HEK293 (cell line): Measurements from ENCODE around the gene GTF2IRD1.

Experiments used
- KLF9 ChIP-seq: fragments of 450-650 bp; formaldehyde crosslinking; IDR thresholded peaks from 2 replicates; pipeline ENCODE4 v1.5.1; 2016; ENCODE audit warnings: missing biosample characterization, missing genetic modification characterization, low read depth
- MEIS1 ChIP-seq: sonication (generic); formaldehyde crosslinking; IDR thresholded peaks from 2 replicates; pipeline ENCODE4 v1.8.1; 2022; ENCODE audit warnings: missing genetic modification reagents, mild to moderate bottlenecking, borderline replicate concordance
- ZNF133 ChIP-seq: fragments of 450-650 bp; formaldehyde crosslinking; IDR thresholded peaks from 2 replicates; pipeline ENCODE4 v1.5.1; 2016; ENCODE audit warnings: missing biosample characterization, missing genetic modification characterization
- ZNF146 ChIP-seq: fragments of 450-650 bp; formaldehyde crosslinking; IDR thresholded peaks from 2 replicates; pipeline ENCODE4 v1.5.1; 2016; ENCODE audit warnings: missing biosample characterization, missing genetic modification characterization
- ZNF24 ChIP-seq: fragments of 450-650 bp; formaldehyde crosslinking; IDR thresholded peaks from 2 replicates; pipeline ENCODE4 v1.5.1; 2016; ENCODE audit warnings: missing biosample characterization, missing genetic modification characterization
- ZNF274 ChIP-seq, 2 experiments: fragments of 200-500 bp in 1 of 2; fragments of 450-650 bp in 1 of 2; sonication (Bioruptor generic) in 1 of 2; formaldehyde crosslinking in 1 of 2; IDR thresholded peaks; 2 replicates each; pipeline versions ENCODE4 v1.5.1 to v1.6.1; 2014 to 2016; ENCODE audit warnings: borderline replicate concordance in 1 of 2, inconsistent platforms in 1 of 2, low read length in 1 of 2, missing biosample characterization in 1 of 2, missing genetic modification characterization in 1 of 2
- ZNF394 ChIP-seq: fragments of 450-650 bp; formaldehyde crosslinking; IDR thresholded peaks from 2 replicates; pipeline ENCODE4 v1.5.1; 2016; ENCODE audit warnings: missing biosample characterization, missing genetic modification characterization, mild to moderate bottlenecking, moderate library complexity, borderline replicate concordance
- ZNF473 ChIP-seq: fragments of 450-650 bp; formaldehyde crosslinking; IDR thresholded peaks from 2 replicates; pipeline ENCODE4 v1.5.1; 2017; ENCODE audit warnings: missing biosample characterization, missing genetic modification characterization
- ZNF549 ChIP-seq: fragments of 450-650 bp; IDR thresholded peaks from 2 replicates; pipeline ENCODE4 v1.5.1; 2018; ENCODE audit warnings: missing biosample characterization, missing genetic modification characterization, mild to moderate bottlenecking, inconsistent platforms, moderate library complexity
- ZNF837 ChIP-seq: fragments of 450-650 bp; formaldehyde crosslinking; IDR thresholded peaks from 2 replicates; pipeline ENCODE4 v1.5.1; 2016; ENCODE audit warnings: missing biosample characterization, missing genetic modification characterization
- TF ChIP-seq, protein P1 (sequence below): fragments of 450-650 bp; formaldehyde crosslinking; IDR thresholded peaks from 2 replicates; pipeline ENCODE4 v1.5.1; 2016; ENCODE audit warnings: missing biosample characterization, missing genetic modification characterization
- TF ChIP-seq, protein P2 (sequence below): fragments of 450-650 bp; formaldehyde crosslinking; IDR thresholded peaks from 2 replicates; pipeline ENCODE4 v1.5.1; 2016; ENCODE audit warnings: missing biosample characterization, missing genetic modification characterization
- TF ChIP-seq, protein P3 (sequence below): sonication (generic); formaldehyde crosslinking; IDR thresholded peaks from 2 replicates; pipeline ENCODE4 v1.8.1; 2022; ENCODE audit warnings: mild to moderate bottlenecking, moderate library complexity, missing genetic modification reagents

GRCh38 chr7:74561898-74562613 lies 108.3 kb downstream of the GTF2IRD1 start:
- TF ChIP-seq ZNF394 (no peak), ZNF549 (tag by site-specific recombination) (no peak), ZNF146 (tag by site-specific recombination) (no peak), ZNF274 (IDR thresholded peaks at IDR 0.05; ENCODE audit: low read length) (no peak), ZNF274 (tag by site-specific recombination; IDR thresholded peaks at IDR 0.05; ENCODE audit: borderline replicate concordance) (no peak), ZNF24 (tag by site-specific recombination) (no peak), KLF9 (tag by site-specific recombination) (no peak), ZNF473 (tag by site-specific recombination) (no peak), ZNF133 (tag by site-specific recombination) (no peak), MEIS1 (no peak), ZNF837 (tag by site-specific recombination) (no peak)
- TF ChIP-seq, protein P1, sequence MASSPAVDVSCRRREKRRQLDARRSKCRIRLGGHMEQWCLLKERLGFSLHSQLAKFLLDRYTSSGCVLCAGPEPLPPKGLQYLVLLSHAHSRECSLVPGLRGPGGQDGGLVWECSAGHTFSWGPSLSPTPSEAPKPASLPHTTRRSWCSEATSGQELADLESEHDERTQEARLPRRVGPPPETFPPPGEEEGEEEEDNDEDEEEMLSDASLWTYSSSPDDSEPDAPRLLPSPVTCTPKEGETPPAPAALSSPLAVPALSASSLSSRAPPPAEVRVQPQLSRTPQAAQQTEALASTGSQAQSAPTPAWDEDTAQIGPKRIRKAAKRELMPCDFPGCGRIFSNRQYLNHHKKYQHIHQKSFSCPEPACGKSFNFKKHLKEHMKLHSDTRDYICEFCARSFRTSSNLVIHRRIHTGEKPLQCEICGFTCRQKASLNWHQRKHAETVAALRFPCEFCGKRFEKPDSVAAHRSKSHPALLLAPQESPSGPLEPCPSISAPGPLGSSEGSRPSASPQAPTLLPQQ (tag by site-specific recombination): no peak
- TF ChIP-seq, protein P2, sequence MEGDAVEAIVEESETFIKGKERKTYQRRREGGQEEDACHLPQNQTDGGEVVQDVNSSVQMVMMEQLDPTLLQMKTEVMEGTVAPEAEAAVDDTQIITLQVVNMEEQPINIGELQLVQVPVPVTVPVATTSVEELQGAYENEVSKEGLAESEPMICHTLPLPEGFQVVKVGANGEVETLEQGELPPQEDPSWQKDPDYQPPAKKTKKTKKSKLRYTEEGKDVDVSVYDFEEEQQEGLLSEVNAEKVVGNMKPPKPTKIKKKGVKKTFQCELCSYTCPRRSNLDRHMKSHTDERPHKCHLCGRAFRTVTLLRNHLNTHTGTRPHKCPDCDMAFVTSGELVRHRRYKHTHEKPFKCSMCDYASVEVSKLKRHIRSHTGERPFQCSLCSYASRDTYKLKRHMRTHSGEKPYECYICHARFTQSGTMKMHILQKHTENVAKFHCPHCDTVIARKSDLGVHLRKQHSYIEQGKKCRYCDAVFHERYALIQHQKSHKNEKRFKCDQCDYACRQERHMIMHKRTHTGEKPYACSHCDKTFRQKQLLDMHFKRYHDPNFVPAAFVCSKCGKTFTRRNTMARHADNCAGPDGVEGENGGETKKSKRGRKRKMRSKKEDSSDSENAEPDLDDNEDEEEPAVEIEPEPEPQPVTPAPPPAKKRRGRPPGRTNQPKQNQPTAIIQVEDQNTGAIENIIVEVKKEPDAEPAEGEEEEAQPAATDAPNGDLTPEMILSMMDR (tag by site-specific recombination): no peak
- TF ChIP-seq, protein P3, sequence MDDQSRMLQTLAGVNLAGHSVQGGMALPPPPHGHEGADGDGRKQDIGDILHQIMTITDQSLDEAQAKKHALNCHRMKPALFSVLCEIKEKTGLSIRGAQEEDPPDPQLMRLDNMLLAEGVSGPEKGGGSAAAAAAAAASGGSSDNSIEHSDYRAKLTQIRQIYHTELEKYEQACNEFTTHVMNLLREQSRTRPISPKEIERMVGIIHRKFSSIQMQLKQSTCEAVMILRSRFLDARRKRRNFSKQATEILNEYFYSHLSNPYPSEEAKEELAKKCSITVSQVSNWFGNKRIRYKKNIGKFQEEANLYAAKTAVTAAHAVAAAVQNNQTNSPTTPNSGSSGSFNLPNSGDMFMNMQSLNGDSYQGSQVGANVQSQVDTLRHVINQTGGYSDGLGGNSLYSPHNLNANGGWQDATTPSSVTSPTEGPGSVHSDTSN (CRISPR knock-in tag): no peak
